HepG2 (cell line): ENCODE results near the gene LCN12. TPM values are rescaled to one million over a fixed set of nuclear protein-coding genes. Genes with fewer than 3 reads are reported as not detected.

Experiments used
- ATAC-seq: fragments of 200-7000 bp; cut with Tn5 transposase; 3 replicates; pipeline ENCODE4 v1.9.1; 2020; ENCODE audit warnings: mild to moderate bottlenecking, moderate library complexity
- BruUV-seq: library from RNA; stranded (reverse); fragments of 400-500 nt; replicated peaks from 2 replicates; lab custom pipeline; 2021; lab: Mats Ljungman, UMichigan
- CTCF ChIA-PET: fragments of 300-600 bp; formaldehyde crosslinking; extraction: SDS; loops from one replicate; lab custom pipeline; 2021; ENCODE audit warnings: low total read pairs, inconsistent platforms, low intra/inter-chr PET ratio; lab: Yijun Ruan, JAX
- POLR2A ChIA-PET: fragments of 350-600 bp; sonication (Branson Sonifier 250); formaldehyde crosslinking; loops from one replicate; lab custom pipeline; 2020; ENCODE audit warnings: antibody characterized with exemption, inconsistent platforms; lab: Yijun Ruan, JAX
- DNase-seq: peaks from one replicate; pipeline ENCODE4 v3.0.0-alpha.2; 2015; ENCODE audit warnings: low spot score
- FAIRE-seq: peaks from 3 replicates; lab custom pipeline; 2011; peaks lifted over from hg19 to GRCh38; lab: Jason Lieb, UNC
- H2AFZ ChIP-seq: one replicate; pipeline ENCODE4 v1.6.1; 2011; ENCODE audit warnings: low read length, inconsistent platforms
- H3K27ac ChIP-seq: fragments of 300-600 bp; 3 replicates; pipeline ENCODE4 v1.8.0; 2011; ENCODE audit warnings: mixed run types, mild to moderate bottlenecking, mixed read lengths, low read length, inconsistent platforms; ENCODE audit not compliant: insufficient read depth; ENCODE audit errors: extremely low read length
- H3K27me3 ChIP-seq, 2 experiments: fragments of 200-600 bp in 1 of 2; 2 replicates in 1 of 2; 3 replicates in 1 of 2; pipeline versions ENCODE4 v1.6.0 to v1.8.0; 2011; ENCODE audit warnings: low read length in 2 of 2, mild to moderate bottlenecking in 2 of 2, moderate library complexity in 2 of 2, inconsistent platforms in 1 of 2; ENCODE audit not compliant: insufficient read depth in 2 of 2, control insufficient read depth in 1 of 2
- H3K36me3 ChIP-seq, 2 experiments: fragments of 200-600 bp in 1 of 2; replicated peaks in 1 of 2; 2 replicates in 1 of 2; 3 replicates in 1 of 2; pipeline versions ENCODE4 v1.5.1 to v1.8.0; 2011; ENCODE audit warnings: low read length in 2 of 2, inconsistent platforms in 1 of 2; ENCODE audit not compliant: insufficient read depth in 2 of 2, control insufficient read depth in 1 of 2
- H3K4me1 ChIP-seq: 2 replicates; pipeline ENCODE4 v1.5.1; 2012; ENCODE audit warnings: low read length, inconsistent platforms; ENCODE audit not compliant: insufficient read depth
- H3K4me2 ChIP-seq: 2 replicates; pipeline ENCODE4 v1.6.0; 2011; ENCODE audit warnings: low read depth, low read length, inconsistent platforms
- H3K4me3 ChIP-seq, 3 experiments: fragments of 200-600 bp in 1 of 3; sonication (generic), shearing (Covaris generic) in 1 of 3; replicated peaks in 1 of 3; 2 replicates each; pipeline ENCODE4 v1.5.1; 2011 to 2016; ENCODE audit warnings: low read length in 3 of 3, inconsistent platforms in 2 of 3, low read depth in 2 of 3, mild to moderate bottlenecking in 2 of 3, control low read depth in 1 of 3, mixed read lengths in 1 of 3; ENCODE audit not compliant: insufficient read depth in 1 of 3
- H3K79me2 ChIP-seq: one replicate; pipeline ENCODE4 v1.6.1; 2011; ENCODE audit warnings: low read length, inconsistent platforms; ENCODE audit not compliant: insufficient read depth
- H3K9ac ChIP-seq: 2 replicates; pipeline ENCODE4 v1.6.0; 2011; ENCODE audit warnings: mild to moderate bottlenecking, low read depth, low read length, inconsistent platforms; ENCODE audit not compliant: insufficient read depth
- H3K9me3 ChIP-seq: 2 replicates; pipeline ENCODE4 v1.5.1; 2012; ENCODE audit warnings: mild to moderate bottlenecking, low read length
- H4K20me1 ChIP-seq: 2 replicates; pipeline ENCODE4 v1.6.0; 2011; ENCODE audit warnings: inconsistent platforms, mild to moderate bottlenecking, low read length, moderate library complexity; ENCODE audit not compliant: insufficient read depth
- AGO1 ChIP-seq: fragments of 200-400 bp; formaldehyde crosslinking; IDR thresholded peaks from 2 replicates; pipeline ENCODE4 v1.6.1; 2017; ENCODE audit warnings: mild to moderate bottlenecking, low read depth, low read length, moderate library complexity; ENCODE audit not compliant: poor library complexity, severe bottlenecking
- JDP2 ChIP-seq: sonication (generic); formaldehyde crosslinking; IDR thresholded peaks from 2 replicates; pipeline ENCODE4 v1.8.1; 2022; ENCODE audit warnings: missing genetic modification reagents, borderline replicate concordance
- KAT2B ChIP-seq: fragments of 150-350 bp; IDR thresholded peaks from 2 replicates; pipeline ENCODE4 v1.6.1; 2014; ENCODE audit warnings: low read depth, low read length, borderline replicate concordance
- NKX3-1 ChIP-seq: sonication (generic); formaldehyde crosslinking; IDR thresholded peaks from 2 replicates; pipeline ENCODE4 v1.5.0; 2020; ENCODE audit warnings: missing genetic modification reagents
- RXRA ChIP-seq: sonication (generic); formaldehyde crosslinking; IDR thresholded peaks from 2 replicates; pipeline ENCODE4 v1.5.1; 2020; ENCODE audit warnings: missing genetic modification reagents
- YEATS2 ChIP-seq: sonication (generic); formaldehyde crosslinking; IDR thresholded peaks from 2 replicates; pipeline ENCODE4 v1.4.0; 2020; ENCODE audit warnings: missing genetic modification reagents, borderline replicate concordance
- ZFAT ChIP-seq: sonication (generic); formaldehyde crosslinking; conservative IDR thresholded peaks from 2 replicates; pipeline ENCODE4 v1.8.1; 2023; ENCODE audit warnings: missing genetic modification reagents, inconsistent platforms
- ZNF121 ChIP-seq: sonication (generic); formaldehyde crosslinking; IDR thresholded peaks from 2 replicates; pipeline ENCODE4 v1.5.0; 2020; ENCODE audit warnings: mild to moderate bottlenecking, missing genetic modification reagents
- ZNF543 ChIP-seq: sonication (generic); formaldehyde crosslinking; IDR thresholded peaks from 2 replicates; pipeline ENCODE4 v1.4.0; 2020; ENCODE audit warnings: mild to moderate bottlenecking, missing genetic modification reagents
- ZNF629 ChIP-seq: sonication (generic); formaldehyde crosslinking; conservative IDR thresholded peaks from 2 replicates; pipeline ENCODE4 v1.5.0; 2020; ENCODE audit warnings: missing genetic modification reagents
- ZSCAN30 ChIP-seq: sonication (generic); formaldehyde crosslinking; IDR thresholded peaks from 2 replicates; pipeline ENCODE4 v1.5.0; 2020; ENCODE audit warnings: mild to moderate bottlenecking, missing genetic modification reagents
- ZSCAN9 ChIP-seq: IDR thresholded peaks from 2 replicates; pipeline ENCODE4 v1.6.1; 2016; ENCODE audit warnings: borderline replicate concordance
- WGBS: methylation state at CpG from one replicate; pipeline ENCODE4 v1.1.6; 2017; ENCODE audit warnings: low lambda C conversion rate; 5-methylcytosine and 5-hydroxymethylcytosine counted together
- in situ Hi-C: cut with HindIII; loops from 2 replicates; pipeline ENCODE4 v1.10.0; 2017; ENCODE audit warnings: low pct_unique_long_range_greater_than_20kb; ENCODE audit not compliant: extremely low pct_ligation_motif_present
- intact Hi-C: fragments of 100-400 bp; cut with micrococcal nuclease; formaldehyde crosslinking; loops from one replicate; pipeline ENCODE4 v1.10.0; 2022; ENCODE audit not compliant: unreplicated experiment
- polyA plus RNA-seq, 8 experiments: library from polyadenylated mRNA; depleted of rRNA in 3 of 8; stranded (reverse) in 7 of 8; unstranded in 1 of 8; fragments of >200 nt; fragmentation: Illumina TruSeq in 4 of 8; extraction: Trizol in 4 of 8; gene quantifications; 2 replicates each; pipeline versions ENCODE4 v1.2.1 to v1.2.3, GENCODE V29; 2011 to 2016; ENCODE audit warnings: low read depth in 4 of 8, missing spikeins in 1 of 8, mixed read lengths in 1 of 8; ENCODE audit not compliant: insufficient read depth in 1 of 8
- total RNA-seq, 5 experiments: library from RNA; depleted of rRNA; stranded (reverse); fragments of >200 nt; fragmentation: Illumina TruSeq; extraction: Trizol; gene quantifications; 2 replicates each; pipeline ENCODE4 v1.2.3, GENCODE V29; 2016; ENCODE audit warnings: low read depth in 1 of 5
- TF ChIP-seq, protein P1 (sequence below): sonication (generic); formaldehyde crosslinking; IDR thresholded peaks from 2 replicates; pipeline ENCODE4 v1.4.0; 2020; ENCODE audit warnings: mild to moderate bottlenecking, missing genetic modification reagents, borderline replicate concordance
- TF ChIP-seq, protein P2 (sequence below): sonication (generic); formaldehyde crosslinking; IDR thresholded peaks from 2 replicates; pipeline ENCODE4 v1.5.1; 2020; ENCODE audit warnings: missing genetic modification reagents, mild to moderate bottlenecking, borderline replicate concordance

Gene LCN12
- total and polyA plus RNA-seq, 2 of the 13 experiments (the other 11 are each of a cell fraction or from before 2014, with no cell fraction given) = 3.4 to 6.9 TPM

- in situ Hi-C loops (no loop called here), intact Hi-C loops (no loop called here)
- no TSS peak for BruUV-seq
- Histone ChIP-seq H3K9ac (no peak overlapping the region), H3K36me3 (peaks cover 25 to 65% of the 10 kb centered on the region in 2 experiments), H3K9me3 (no peaks in the 10 kb centered on the region), H4K20me1 (peaks cover 9% of the 10 kb centered on the region), H2AFZ (no peak overlapping the region), H3K4me2 (no peak overlapping the region), H3K79me2 (peaks cover under 1% of the 10 kb centered on the region), H3K4me1 (peaks cover 27% of the 10 kb centered on the region), H3K27ac (no peak overlapping the region), H3K27me3 (no peaks in the 10 kb centered on the region), H3K4me3 (no peak overlapping the region)
- DNase-seq (no peak), ATAC-seq (no peak), FAIRE-seq (no peak)
- ChIA-PET CTCF (no interaction called here), POLR2A (interaction anchor here (1.4 to 2.3 kb wide), 3 partner anchors 16 to 338 kb away, joined by 3 to 20 read pairs (median 12); partner anchors contain the start of genes TRAF2 and TUBB4B)
- TF ChIP-seq ZNF121 (CRISPR knock-in tag) (peak; percentile 18; the same call in 1 of the 2 replicates), YEATS2 (CRISPR knock-in tag) (no peak)
- WGBS = 90% methylated on average over 12 of the region's 12 CpGs
Measured at GRCh38 chr9:136903041-136903554, 49.0 kb upstream of the LCN12 start.

GRCh38 chr9:136906266-136906665, 45.8 kb upstream of the LCN12 start:
- Histone ChIP-seq H3K36me3 (peaks cover 27 to 64% of the 10 kb centered on the region in 2 experiments), H3K27ac (no peak overlapping the region), H3K9ac (no peak overlapping the region), H3K4me2 (no peak overlapping the region), H3K4me3 (no peak overlapping the region), H3K4me1 (peaks cover 15% of the 10 kb centered on the region), H2AFZ (no peak overlapping the region), H4K20me1 (peaks cover 1% of the 10 kb centered on the region; the same call in 1 of the 2 replicates), H3K27me3 (no peaks in the 10 kb centered on the region), H3K9me3 (no peaks in the 10 kb centered on the region), H3K79me2 (no peaks in the 10 kb centered on the region)
- no peak for FAIRE-seq
- in situ Hi-C loops (no loop called here), intact Hi-C loops (no loop called here)
- DNase-seq = no peak
- no TSS peak for BruUV-seq
- WGBS = 99% methylated on average over 4 of the region's 4 CpGs
- ChIA-PET CTCF (no interaction called here), POLR2A (no interaction called here)
- no peak for ATAC-seq
- TF ChIP-seq KAT2B (no peak), AGO1 (no peak), ZSCAN9 (CRISPR knock-in tag) (no peak), RXRA (CRISPR knock-in tag) (no peak), ZNF629 (CRISPR knock-in tag) (no peak), ZSCAN30 (CRISPR knock-in tag) (no peak), ZFAT (CRISPR knock-in tag) (no peak), NKX3-1 (CRISPR knock-in tag) (no peak), ZNF543 (CRISPR knock-in tag) (no peak), JDP2 (no peak)
- TF ChIP-seq, protein P1, sequence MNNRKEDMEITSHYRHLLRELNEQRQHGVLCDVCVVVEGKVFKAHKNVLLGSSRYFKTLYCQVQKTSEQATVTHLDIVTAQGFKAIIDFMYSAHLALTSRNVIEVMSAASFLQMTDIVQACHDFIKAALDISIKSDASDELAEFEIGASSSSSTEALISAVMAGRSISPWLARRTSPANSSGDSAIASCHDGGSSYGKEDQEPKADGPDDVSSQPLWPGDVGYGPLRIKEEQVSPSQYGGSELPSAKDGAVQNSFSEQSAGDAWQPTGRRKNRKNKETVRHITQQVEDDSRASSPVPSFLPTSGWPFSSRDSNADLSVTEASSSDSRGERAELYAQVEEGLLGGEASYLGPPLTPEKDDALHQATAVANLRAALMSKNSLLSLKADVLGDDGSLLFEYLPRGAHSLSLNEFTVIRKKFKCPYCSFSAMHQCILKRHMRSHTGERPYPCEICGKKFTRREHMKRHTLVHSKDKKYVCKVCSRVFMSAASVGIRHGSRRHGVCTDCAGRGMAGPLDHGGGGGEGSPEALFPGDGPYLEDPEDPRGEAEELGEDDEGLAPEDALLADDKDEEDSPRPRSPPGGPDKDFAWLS (CRISPR knock-in tag) = no peak
- TF ChIP-seq, protein P2, sequence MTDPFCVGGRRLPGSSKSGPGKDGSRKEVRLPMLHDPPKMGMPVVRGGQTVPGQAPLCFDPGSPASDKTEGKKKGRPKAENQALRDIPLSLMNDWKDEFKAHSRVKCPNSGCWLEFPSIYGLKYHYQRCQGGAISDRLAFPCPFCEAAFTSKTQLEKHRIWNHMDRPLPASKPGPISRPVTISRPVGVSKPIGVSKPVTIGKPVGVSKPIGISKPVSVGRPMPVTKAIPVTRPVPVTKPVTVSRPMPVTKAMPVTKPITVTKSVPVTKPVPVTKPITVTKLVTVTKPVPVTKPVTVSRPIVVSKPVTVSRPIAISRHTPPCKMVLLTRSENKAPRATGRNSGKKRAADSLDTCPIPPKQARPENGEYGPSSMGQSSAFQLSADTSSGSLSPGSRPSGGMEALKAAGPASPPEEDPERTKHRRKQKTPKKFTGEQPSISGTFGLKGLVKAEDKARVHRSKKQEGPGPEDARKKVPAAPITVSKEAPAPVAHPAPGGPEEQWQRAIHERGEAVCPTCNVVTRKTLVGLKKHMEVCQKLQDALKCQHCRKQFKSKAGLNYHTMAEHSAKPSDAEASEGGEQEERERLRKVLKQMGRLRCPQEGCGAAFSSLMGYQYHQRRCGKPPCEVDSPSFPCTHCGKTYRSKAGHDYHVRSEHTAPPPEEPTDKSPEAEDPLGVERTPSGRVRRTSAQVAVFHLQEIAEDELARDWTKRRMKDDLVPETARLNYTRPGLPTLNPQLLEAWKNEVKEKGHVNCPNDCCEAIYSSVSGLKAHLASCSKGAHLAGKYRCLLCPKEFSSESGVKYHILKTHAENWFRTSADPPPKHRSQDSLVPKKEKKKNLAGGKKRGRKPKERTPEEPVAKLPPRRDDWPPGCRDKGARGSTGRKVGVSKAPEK (CRISPR knock-in tag) = no peak
